ENCODE results near the gene SH3BP1. TPM values are rescaled to one million over a fixed set of nuclear protein-coding genes. Genes with fewer than 3 reads are reported as not detected.

Gene SH3BP1
- total RNA-seq, 1 experiment from 2014 or later, result 60.5 TPM

DNA sequence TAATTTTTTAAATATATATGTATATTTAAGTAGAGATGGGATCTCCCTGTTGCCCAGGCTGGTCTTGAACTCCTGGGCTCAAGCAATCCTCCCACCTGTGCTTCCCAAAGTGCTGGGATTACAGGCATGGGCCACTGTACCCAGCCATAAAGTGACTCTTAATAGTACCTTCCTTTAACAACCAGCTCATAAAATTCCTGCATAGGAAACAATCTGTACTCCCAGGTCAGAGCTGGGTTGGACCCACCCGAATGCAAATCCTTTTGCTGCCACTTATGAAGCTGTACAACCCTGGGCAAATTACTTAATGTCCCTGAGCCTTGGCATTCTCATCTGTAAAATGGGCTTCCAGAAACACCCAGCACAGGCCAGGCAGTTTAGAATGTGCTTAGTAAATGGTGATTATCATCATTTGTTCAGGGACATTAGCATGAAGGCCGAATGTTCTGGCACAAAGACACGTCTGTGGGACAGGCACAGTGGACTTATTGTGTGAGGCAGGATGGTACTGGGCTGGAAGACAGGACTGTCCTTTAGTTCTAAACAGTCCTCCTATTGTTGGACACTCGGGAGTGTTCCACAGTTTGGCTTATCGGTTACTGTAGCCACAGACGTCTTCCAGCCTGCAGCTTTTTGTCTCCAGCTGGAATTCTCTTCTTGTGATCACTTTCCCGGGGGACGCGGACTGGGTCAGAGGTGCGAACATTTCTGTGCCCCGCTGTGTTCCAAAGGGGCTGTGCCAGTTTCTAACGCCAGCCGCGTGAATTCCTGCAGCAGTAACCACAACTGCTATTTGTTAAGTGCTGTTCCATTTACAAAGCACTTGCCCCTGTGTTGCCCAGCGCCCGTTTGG lies 25.0 kb downstream of the SH3BP1 start:
- ChIA-PET CTCF (interaction anchor here (0.6 kb wide), 1 partner anchor 67 kb away, joined by 3 read pairs; no protein-coding TSS in a partner anchor), POLR2A (ENCODE audit: unreplicated experiment) (interaction anchor here (0.5 kb wide), 1 partner anchor 141 kb away, joined by 3 read pairs; a partner anchor contains a TSS)
- Histone ChIP-seq H2AFZ (no peak overlapping the region), H3K79me2 (ENCODE audit: low read depth) (peaks cover 31% of the 10 kb centered on the region), H3K4me1 (replicated peaks; ENCODE audit: insufficient read depth) (peaks cover 24% of the 10 kb centered on the region), H3K9me2 (ENCODE audit: insufficient read depth) (no peaks in the 10 kb centered on the region), H3K36me3 (ENCODE audit: low read depth) (no peaks in the 10 kb centered on the region), H3K4me2 (no peak overlapping the region), H3K27me3 (ENCODE audit: insufficient read depth, low read depth) (no peaks in the 10 kb centered on the region), H3K9me3 (ENCODE audit: insufficient read depth, low read depth) (no peaks in the 10 kb centered on the region), H3K27ac (no peak overlapping the region), H3F3A (ENCODE audit: insufficient read depth, low read depth) (peaks cover 20% of the 10 kb centered on the region), H3K4me3 (no peak overlapping the region), H4K20me1 (ENCODE audit: insufficient read depth) (peaks cover 12% of the 10 kb centered on the region)
- no peak for TF ChIP-seq EZH2 (IDR thresholded peaks at IDR 0.05; ENCODE audit: low read depth)
- TF ChIP-seq, protein P1, sequence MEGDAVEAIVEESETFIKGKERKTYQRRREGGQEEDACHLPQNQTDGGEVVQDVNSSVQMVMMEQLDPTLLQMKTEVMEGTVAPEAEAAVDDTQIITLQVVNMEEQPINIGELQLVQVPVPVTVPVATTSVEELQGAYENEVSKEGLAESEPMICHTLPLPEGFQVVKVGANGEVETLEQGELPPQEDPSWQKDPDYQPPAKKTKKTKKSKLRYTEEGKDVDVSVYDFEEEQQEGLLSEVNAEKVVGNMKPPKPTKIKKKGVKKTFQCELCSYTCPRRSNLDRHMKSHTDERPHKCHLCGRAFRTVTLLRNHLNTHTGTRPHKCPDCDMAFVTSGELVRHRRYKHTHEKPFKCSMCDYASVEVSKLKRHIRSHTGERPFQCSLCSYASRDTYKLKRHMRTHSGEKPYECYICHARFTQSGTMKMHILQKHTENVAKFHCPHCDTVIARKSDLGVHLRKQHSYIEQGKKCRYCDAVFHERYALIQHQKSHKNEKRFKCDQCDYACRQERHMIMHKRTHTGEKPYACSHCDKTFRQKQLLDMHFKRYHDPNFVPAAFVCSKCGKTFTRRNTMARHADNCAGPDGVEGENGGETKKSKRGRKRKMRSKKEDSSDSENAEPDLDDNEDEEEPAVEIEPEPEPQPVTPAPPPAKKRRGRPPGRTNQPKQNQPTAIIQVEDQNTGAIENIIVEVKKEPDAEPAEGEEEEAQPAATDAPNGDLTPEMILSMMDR (conservative IDR thresholded peaks at IDR 0.05), result no peak
- intact Hi-C loops (cut with micrococcal nuclease; ENCODE audit: unreplicated experiment), result no loop called here
- no TSS peak for BruUV-seq (replicated peaks)
- peak in 1 of 2 experiments; percentile 32 for DNase-seq

DNA sequence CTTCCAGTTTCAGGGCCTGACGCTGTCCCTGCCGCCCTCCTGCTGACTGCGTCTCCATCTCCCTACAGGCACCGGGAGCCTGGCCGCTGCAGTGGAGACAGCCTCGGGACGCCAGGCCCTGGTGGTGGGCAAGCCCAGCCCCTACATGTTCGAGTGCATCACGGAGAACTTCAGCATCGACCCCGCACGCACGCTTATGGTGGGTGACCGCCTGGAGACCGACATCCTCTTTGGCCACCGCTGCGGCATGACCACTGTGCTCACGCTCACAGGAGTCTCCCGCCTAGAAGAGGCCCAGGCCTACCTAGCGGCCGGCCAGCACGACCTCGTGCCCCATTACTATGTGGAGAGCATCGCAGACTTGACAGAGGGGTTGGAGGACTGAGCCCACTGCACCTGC lies 26.0 kb downstream of the SH3BP1 start:
- POLR2A ChIA-PET (ENCODE audit: unreplicated experiment), result interaction anchor here (0.6 kb wide), 2 partner anchors 10 to 65 kb away, joined by 3 to 10 read pairs; partner anchors contain the start of gene LGALS1
- no peaks in the 10 kb centered on the region for H3K9me2 ChIP-seq (ENCODE audit: insufficient read depth)
- intact Hi-C loops (cut with micrococcal nuclease; ENCODE audit: unreplicated experiment), result no loop called here

DNA sequence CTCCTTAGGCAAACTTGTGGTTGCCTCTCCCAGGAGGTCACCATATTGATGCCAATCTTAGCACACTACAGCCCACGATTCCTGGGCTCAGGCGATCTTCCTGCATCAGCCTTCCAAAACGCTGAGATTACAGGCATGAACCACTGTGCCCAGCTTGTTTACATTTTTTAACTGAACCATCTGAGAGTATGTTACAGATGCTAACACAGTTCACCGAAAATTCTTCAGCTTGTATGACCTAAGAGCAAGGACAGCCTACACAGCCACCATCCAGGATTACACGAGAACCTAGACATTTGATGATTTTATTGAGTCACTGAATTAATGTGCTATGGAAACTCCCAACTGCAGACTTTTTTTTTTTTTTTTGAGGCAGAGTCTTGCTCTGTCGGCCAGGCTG lies 30.1 kb downstream of the SH3BP1 start:
- Histone ChIP-seq H3K9me3 (ENCODE audit: insufficient read depth, low read depth) (no peaks in the 10 kb centered on the region), H3K9me2 (ENCODE audit: insufficient read depth) (no peaks in the 10 kb centered on the region), H2AFZ (no peak overlapping the region), H3K27ac (no peak overlapping the region), H3K4me2 (no peak overlapping the region), H4K20me1 (ENCODE audit: insufficient read depth) (no peaks in the 10 kb centered on the region), H3F3A (ENCODE audit: insufficient read depth, low read depth) (peaks cover 26% of the 10 kb centered on the region), H3K4me1 (replicated peaks; ENCODE audit: insufficient read depth) (peaks cover 15% of the 10 kb centered on the region), H3K27me3 (ENCODE audit: insufficient read depth, low read depth) (no peaks in the 10 kb centered on the region), H3K4me3 (no peak overlapping the region), H3K36me3 (ENCODE audit: low read depth) (no peaks in the 10 kb centered on the region), H3K79me2 (ENCODE audit: low read depth) (0 out of 2 replicates have a peak, but pooled peaks cover 3% of the 10 kb centered on the region)
- no TSS peak for BruUV-seq (replicated peaks)
- ChIA-PET CTCF (no interaction called here), POLR2A (ENCODE audit: unreplicated experiment) (interaction anchor here (0.7 kb wide), 1 partner anchor 53 kb away, joined by 13 read pairs; no protein-coding TSS in a partner anchor)
- no peak for TF ChIP-seq EZH2 (IDR thresholded peaks at IDR 0.05; ENCODE audit: low read depth)
- TF ChIP-seq, protein P1 (conservative IDR thresholded peaks at IDR 0.05), result no peak
- DNase-seq, result no peak
- intact Hi-C loops (cut with micrococcal nuclease; ENCODE audit: unreplicated experiment), result no loop called here

More for the DNA sequence above, 26.0 kb downstream of the SH3BP1 start:
- H3K79me2 ChIP-seq (ENCODE audit: low read depth), result peaks cover 20% of the 10 kb centered on the region
- CTCF ChIA-PET, result no interaction called here
- no peak overlapping the region for H2AFZ ChIP-seq
- no TSS peak for BruUV-seq (replicated peaks)
- H3K4me2 ChIP-seq, result no peak overlapping the region
- H3K4me3 ChIP-seq, result no peak overlapping the region
- peaks cover 2% of the 10 kb centered on the region for H4K20me1 ChIP-seq (ENCODE audit: insufficient read depth)
- H3F3A ChIP-seq (ENCODE audit: insufficient read depth, low read depth), result peaks cover 20% of the 10 kb centered on the region
- no peaks in the 10 kb centered on the region for H3K9me3 ChIP-seq (ENCODE audit: insufficient read depth, low read depth)
- no peak for TF ChIP-seq EZH2 (IDR thresholded peaks at IDR 0.05; ENCODE audit: low read depth)
- DNase-seq, result no peak
- no peaks in the 10 kb centered on the region for H3K27me3 ChIP-seq (ENCODE audit: insufficient read depth, low read depth)
- no peaks in the 10 kb centered on the region for H3K36me3 ChIP-seq (ENCODE audit: low read depth)
- H3K27ac ChIP-seq, result no peak overlapping the region
- peaks cover 14% of the 10 kb centered on the region for H3K4me1 ChIP-seq (replicated peaks; ENCODE audit: insufficient read depth)

Data from PC-9 (cell line).